Colonic mucosa (tissue), 4 donors: Measurements from ENCODE around the gene U2AF2. TPM values are rescaled to one million over a fixed set of nuclear protein-coding genes. Genes with fewer than 3 reads are reported as not detected.
A peak's percentile ranks its signal among the peaks of the same experiment; 100 is the strongest.

ENCODE experiments used
- DNase-seq: peaks from one replicate; pipeline ENCODE4 v3.0.0-alpha.2; 2020
- H3K27ac ChIP-seq: fragments of 200-600 bp; one replicate; pipeline ENCODE4 v1.8.0; 2021
- H3K27me3 ChIP-seq: fragments of 200-600 bp; one replicate; pipeline ENCODE4 v1.8.0; 2021
- H3K36me3 ChIP-seq: fragments of 200-600 bp; one replicate; pipeline ENCODE4 v1.8.0; 2021
- H3K4me1 ChIP-seq: fragments of 200-600 bp; one replicate; pipeline ENCODE4 v1.8.0; 2021; ENCODE audit warnings: mild to moderate bottlenecking
- H3K4me3 ChIP-seq: fragments of 200-600 bp; one replicate; pipeline ENCODE4 v1.8.0; 2021
- H3K9ac ChIP-seq, 2 donors: one replicate each; pipeline ENCODE4 v1.7.0; 2013; ENCODE audit warnings: control low read depth in 2 of 2, low read depth in 2 of 2, low read length in 2 of 2
- H3K9me3 ChIP-seq: fragments of 200-600 bp; one replicate; pipeline ENCODE4 v1.8.0; 2021
- intact Hi-C: fragments of 100-400 bp; cut with DNase I; formaldehyde crosslinking; loops from one replicate; pipeline ENCODE4 v1.14.1; 2022
- total RNA-seq, 2 donors: library from RNA; stranded (reverse); fragmentation: NEBNext Ultra II Directional in 1 of 2; extraction: Animal tissue kit (Norgen Biotek cat#: 25700) in 1 of 2; gene quantifications; one replicate each; pipeline ENCODE4 v1.2.1, GENCODE V29; 2021
- TF ChIP-seq, protein P1 (sequence below): fragments of 200-600 bp; IDR thresholded peaks from one replicate; pipeline ENCODE4 v1.8.0; 2022; ENCODE audit warnings: antibody characterized with exemption, mild to moderate bottlenecking
- donor health status: healthy.
- donor health status: DM: no; HTN: no; CAD: no.
- donor health status: DM: no; HTN: no; CAD: no.

Gene U2AF2
- total RNA-seq, 2 donors from 2014 or later = 146 to 289 TPM

DNA sequence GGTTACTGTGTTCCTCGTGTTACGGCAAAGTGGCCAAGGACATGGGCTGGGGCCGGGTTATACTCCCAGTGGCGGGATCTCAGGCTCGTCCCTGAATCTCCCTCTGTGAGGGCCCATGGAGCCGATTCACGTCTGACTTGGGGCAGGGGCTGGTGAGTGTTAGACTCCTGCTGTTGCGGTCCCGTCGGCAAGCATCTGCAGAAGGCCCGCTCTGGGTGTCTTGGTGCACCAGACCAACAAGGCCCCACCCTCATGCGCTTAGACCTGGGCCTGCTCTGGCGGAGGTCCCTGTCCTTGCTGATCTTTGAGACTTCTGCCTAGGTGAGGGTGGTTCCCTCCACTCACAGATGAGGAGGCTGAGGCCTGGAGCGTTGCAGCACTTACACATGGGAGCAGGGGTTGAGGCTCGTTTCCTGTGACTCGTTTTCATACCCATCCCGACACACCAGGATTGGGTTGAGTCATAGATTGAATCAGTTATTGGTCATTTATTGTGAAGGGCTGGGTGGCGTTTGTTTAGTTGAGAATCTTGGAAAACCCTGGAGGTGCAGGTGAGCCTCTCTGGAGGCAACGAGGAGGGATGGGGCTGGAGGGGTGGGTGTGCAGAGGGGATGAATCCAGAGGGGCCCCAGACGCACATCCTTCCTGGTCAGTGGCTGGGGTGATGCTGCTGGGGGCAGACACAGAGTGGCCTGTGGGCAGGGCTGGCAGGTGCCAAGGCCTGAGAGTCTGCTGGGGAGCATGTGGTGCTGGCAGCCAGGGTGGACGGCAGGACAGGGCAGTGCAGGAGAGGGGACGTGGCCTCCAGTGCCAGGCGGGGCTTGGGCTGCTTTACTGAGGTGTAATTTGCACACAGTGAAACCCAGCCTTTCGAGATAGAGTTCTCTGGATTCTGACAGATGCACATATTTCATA, 24.8 kb downstream of the U2AF2 start:
- H3K4me3 ChIP-seq = no peak overlapping the region
- peaks cover 31% of the 10 kb centered on the region for H3K4me1 ChIP-seq
- no peaks in the 10 kb centered on the region for H3K27me3 ChIP-seq
- no peak overlapping the region for H3K27ac ChIP-seq
- no peaks in the 10 kb centered on the region for H3K9me3 ChIP-seq
- no peak overlapping the region for H3K9ac ChIP-seq
- H3K36me3 ChIP-seq = no peaks in the 10 kb centered on the region
- TF ChIP-seq, protein P1, sequence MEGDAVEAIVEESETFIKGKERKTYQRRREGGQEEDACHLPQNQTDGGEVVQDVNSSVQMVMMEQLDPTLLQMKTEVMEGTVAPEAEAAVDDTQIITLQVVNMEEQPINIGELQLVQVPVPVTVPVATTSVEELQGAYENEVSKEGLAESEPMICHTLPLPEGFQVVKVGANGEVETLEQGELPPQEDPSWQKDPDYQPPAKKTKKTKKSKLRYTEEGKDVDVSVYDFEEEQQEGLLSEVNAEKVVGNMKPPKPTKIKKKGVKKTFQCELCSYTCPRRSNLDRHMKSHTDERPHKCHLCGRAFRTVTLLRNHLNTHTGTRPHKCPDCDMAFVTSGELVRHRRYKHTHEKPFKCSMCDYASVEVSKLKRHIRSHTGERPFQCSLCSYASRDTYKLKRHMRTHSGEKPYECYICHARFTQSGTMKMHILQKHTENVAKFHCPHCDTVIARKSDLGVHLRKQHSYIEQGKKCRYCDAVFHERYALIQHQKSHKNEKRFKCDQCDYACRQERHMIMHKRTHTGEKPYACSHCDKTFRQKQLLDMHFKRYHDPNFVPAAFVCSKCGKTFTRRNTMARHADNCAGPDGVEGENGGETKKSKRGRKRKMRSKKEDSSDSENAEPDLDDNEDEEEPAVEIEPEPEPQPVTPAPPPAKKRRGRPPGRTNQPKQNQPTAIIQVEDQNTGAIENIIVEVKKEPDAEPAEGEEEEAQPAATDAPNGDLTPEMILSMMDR = no peak
- DNase-seq = no peak
- intact Hi-C loops = no loop called here

DNA sequence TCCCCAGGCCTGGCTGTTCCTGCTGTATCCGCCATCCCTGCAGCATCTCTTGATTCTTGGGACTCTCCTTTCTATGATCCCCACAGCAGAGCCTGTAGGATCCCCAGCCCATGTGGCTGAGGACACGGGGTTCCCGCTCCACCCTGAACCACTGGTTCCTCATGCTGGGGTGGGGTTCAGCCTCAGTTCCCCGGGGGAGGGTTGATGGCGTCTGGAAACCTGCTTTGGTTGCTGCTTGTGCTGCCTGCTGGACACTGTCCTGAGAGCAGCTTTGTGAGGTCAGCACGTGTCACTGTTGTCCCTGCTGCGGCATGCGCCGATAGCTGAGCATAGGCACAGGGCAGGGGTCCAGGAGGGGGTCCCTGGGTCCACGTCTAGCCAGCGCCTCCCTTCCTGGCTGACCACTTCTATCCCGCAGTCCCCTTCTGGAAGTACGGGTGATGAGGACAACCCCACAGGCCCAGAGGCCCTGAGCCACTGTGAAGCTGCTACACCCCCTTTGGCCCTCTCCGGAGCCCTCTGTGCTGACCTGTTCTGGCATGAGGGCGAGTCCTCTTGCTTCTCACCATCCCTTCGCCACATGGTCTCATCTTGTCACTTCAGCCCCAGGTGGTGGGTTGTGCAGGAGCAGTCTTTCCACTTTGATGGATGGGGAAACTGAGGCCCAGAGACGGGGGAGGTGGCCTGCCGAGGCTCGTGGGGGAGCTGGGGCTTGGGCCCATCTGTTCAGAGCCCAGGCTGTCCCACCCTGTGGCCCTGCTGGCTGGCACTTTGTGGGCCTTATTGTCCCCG, 25.7 kb downstream of the U2AF2 start:
- peaks cover 3% of the 10 kb centered on the region for H3K36me3 ChIP-seq
- H3K27me3 ChIP-seq = no peaks in the 10 kb centered on the region
- intact Hi-C loops = no loop called here
- DNase-seq = no peak
- H3K4me1 ChIP-seq = peaks cover 40% of the 10 kb centered on the region
- no peak overlapping the region for H3K27ac ChIP-seq
- H3K4me3 ChIP-seq = no peak overlapping the region
- TF ChIP-seq, protein P1 = no peak
- no peaks in the 10 kb centered on the region for H3K9me3 ChIP-seq
- H3K9ac ChIP-seq = no peak overlapping the region

DNA sequence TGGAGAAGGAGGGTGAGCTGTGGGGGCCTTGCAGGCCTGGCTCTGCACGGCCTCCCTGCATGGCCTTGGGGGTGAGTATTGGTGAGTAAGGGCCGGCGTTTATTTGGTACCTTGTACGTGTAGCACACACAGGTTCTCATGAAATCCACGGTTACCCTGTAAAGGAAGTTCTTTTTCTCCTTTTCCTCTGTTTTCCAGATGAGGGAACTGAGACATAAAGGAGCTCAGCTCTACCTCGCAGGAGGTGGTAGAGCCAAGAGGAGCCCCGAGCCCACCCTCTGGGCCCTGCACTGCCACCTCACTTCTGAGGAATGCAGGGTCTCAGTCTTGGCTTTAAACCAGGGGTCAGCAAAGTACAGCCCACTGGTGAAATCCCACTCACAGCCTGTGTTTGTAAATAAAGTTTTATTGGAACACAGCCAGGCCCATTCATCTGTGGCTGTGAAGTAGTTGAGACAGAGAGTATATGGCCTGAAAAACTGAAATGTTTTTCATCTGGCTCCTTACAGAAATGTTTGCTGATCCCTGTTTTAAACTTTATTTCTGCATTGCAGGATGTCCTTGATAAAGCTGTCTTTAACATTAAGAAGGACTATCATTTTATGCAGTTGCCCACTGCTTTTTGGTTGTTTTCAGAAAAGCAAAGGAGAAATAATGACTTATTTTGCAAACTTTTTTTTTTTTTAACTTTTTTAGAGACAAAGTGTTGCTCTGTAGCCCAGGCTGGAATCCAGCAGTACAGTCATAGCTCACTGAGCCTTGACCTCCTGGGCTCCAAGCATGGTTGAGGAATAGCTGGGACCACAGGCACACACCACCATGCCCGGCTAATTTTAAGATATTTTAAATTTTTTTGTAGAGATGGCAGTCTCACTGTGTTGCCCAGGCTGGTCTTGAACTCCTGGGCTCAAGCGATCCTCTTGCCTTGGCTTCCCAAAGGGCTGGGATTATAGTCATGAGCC, 26.6 kb downstream of the U2AF2 start:
- intact Hi-C loops = no loop called here
- TF ChIP-seq, protein P1 = no peak
- no peak overlapping the region for H3K27ac ChIP-seq
- peaks cover 10% of the 10 kb centered on the region for H3K36me3 ChIP-seq
- H3K4me1 ChIP-seq = peaks cover 43% of the 10 kb centered on the region
- no peak overlapping the region for H3K4me3 ChIP-seq
- no peaks in the 10 kb centered on the region for H3K27me3 ChIP-seq
- no peak for DNase-seq
- H3K9ac ChIP-seq = no peak overlapping the region
- no peaks in the 10 kb centered on the region for H3K9me3 ChIP-seq

DNA sequence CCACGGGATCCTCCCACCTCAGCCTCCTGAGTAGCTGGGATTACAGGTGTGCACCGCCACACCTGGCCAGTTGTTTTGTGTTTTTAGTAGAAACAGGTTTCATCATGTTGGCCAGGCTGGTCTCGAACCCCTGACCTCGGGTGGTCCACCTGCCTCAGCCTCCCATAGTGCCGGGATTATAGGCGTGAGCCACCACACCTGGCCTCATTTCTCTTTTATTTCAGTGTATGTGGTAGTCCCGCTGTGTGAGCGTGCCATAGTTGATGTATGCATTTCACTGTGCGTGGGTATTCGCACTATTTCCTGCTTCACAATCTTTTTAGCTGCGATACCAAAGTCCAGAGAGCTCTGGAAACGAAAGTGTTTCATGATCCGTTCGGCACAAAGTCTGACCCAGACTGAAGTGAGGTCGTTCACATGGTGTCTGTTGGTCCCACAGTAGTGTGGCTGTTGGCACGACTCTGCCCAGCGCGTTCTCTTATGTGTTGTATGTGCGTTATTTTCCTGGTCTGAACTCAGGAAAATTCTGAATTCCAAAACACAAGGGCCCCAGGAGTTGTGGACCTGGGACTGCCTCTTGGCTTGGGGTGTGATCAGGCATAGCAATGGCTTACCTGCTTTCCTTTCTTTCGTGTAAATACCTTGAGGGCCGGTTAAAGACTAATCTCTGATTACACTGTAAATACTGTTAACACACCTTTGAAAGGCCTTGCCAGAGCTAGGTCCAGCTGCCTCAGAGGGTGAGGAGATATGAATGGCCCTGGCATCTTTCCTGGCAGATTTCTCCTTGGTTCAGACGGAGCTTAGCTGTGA, 28.8 kb downstream of the U2AF2 start:
- H3K36me3 ChIP-seq = peaks cover 10% of the 10 kb centered on the region
- intact Hi-C loops = no loop called here
- H3K27ac ChIP-seq = peak overlapping the region; percentile 89
- TF ChIP-seq, protein P1 = no peak
- H3K4me1 ChIP-seq = peaks cover 36% of the 10 kb centered on the region
- DNase-seq = peak; percentile 83
- peak overlapping the region in 1 of 2 donors; percentile 78 for H3K9ac ChIP-seq
- no peaks in the 10 kb centered on the region for H3K9me3 ChIP-seq
- no peak overlapping the region for H3K4me3 ChIP-seq
- H3K27me3 ChIP-seq = no peaks in the 10 kb centered on the region
